ENCODE data around the gene RAP2A.

The RAP2A gene

GRCh38 chr13:97492257-97492656 is 58.3 kb downstream of the RAP2A start:
- Histone ChIP-seq H3K4me1 (ENCODE audit: insufficient read depth, low read length, poor library complexity, severe bottlenecking) (no peaks in the 10 kb centered on the region), H3K4me3 (ENCODE audit: low read length, poor library complexity, severe bottlenecking) (no peak overlapping the region)
- TF ChIP-seq CTCF (conservative IDR thresholded peaks at IDR 0.05; ENCODE audit: low read length) (no peak), EZH2phosphoT487 (IDR thresholded peaks at IDR 0.05; ENCODE audit: borderline replicate concordance) (no peak)

GRCh38 chr13:97492684-97493371 is 58.9 kb downstream of the RAP2A start:
- TF ChIP-seq CTCF (conservative IDR thresholded peaks at IDR 0.05; ENCODE audit: low read length) = no peak
- TF ChIP-seq EZH2phosphoT487 (IDR thresholded peaks at IDR 0.05; ENCODE audit: borderline replicate concordance) = no peak
- no peak overlapping the region for H2AFZ ChIP-seq (ENCODE audit: low read length)
- H3K9ac ChIP-seq (ENCODE audit: low read depth, low read length, poor library complexity, severe bottlenecking) = no peak overlapping the region
- no peaks in the 10 kb centered on the region for H3F3A ChIP-seq (ENCODE audit: low read depth)
- H3K9me3 ChIP-seq (ENCODE audit: insufficient read depth, low read depth, low read length) = 0 out of 2 replicates have a peak, but pooled peaks cover 5% of the 10 kb centered on the region
- H3K4me1 ChIP-seq (ENCODE audit: insufficient read depth, low read length, poor library complexity, severe bottlenecking) = no peaks in the 10 kb centered on the region
- H3K27me3 ChIP-seq (ENCODE audit: insufficient read depth, low read length, poor library complexity, severe bottlenecking) = no peaks in the 10 kb centered on the region
- H3K79me2 ChIP-seq (ENCODE audit: insufficient read depth, low read length) = no peaks in the 10 kb centered on the region
- H4K20me1 ChIP-seq (ENCODE audit: insufficient read depth, low read length, poor library complexity, severe bottlenecking) = no peaks in the 10 kb centered on the region
- H3K4me3 ChIP-seq (ENCODE audit: low read length, poor library complexity, severe bottlenecking) = no peak overlapping the region
- H3K9me2 ChIP-seq (replicated peaks; ENCODE audit: low read depth, low read length) = no peaks in the 10 kb centered on the region
- H3K4me2 ChIP-seq (ENCODE audit: low read depth, low read length, poor library complexity, severe bottlenecking) = no peak overlapping the region
- H3K36me3 ChIP-seq (ENCODE audit: insufficient read depth, low read length) = no peaks in the 10 kb centered on the region

More at GRCh38 chr13:97492257-97492656, 58.3 kb downstream of the RAP2A start:
- Histone ChIP-seq H3K9me3 (ENCODE audit: insufficient read depth, low read depth, low read length) (0 out of 2 replicates have a peak, but pooled peaks cover 5% of the 10 kb centered on the region), H3K9me2 (replicated peaks; ENCODE audit: low read depth, low read length) (no peaks in the 10 kb centered on the region), H4K20me1 (ENCODE audit: insufficient read depth, low read length, poor library complexity, severe bottlenecking) (no peaks in the 10 kb centered on the region), H3K4me2 (ENCODE audit: low read depth, low read length, poor library complexity, severe bottlenecking) (no peak overlapping the region), H3K36me3 (ENCODE audit: insufficient read depth, low read length) (no peaks in the 10 kb centered on the region), H3K79me2 (ENCODE audit: insufficient read depth, low read length) (no peaks in the 10 kb centered on the region), H3K9ac (ENCODE audit: low read depth, low read length, poor library complexity, severe bottlenecking) (no peak overlapping the region), H2AFZ (ENCODE audit: low read length) (no peak overlapping the region), H3K27me3 (ENCODE audit: insufficient read depth, low read length, poor library complexity, severe bottlenecking) (no peaks in the 10 kb centered on the region), H3F3A (ENCODE audit: low read depth) (no peaks in the 10 kb centered on the region)

GRCh38 chr13:97493456-97493855 is 59.5 kb downstream of the RAP2A start:
- Histone ChIP-seq H3K9me3 (ENCODE audit: insufficient read depth, low read depth, low read length) (0 out of 2 replicates have a peak, but pooled peaks cover 5% of the 10 kb centered on the region), H3F3A (ENCODE audit: low read depth) (no peaks in the 10 kb centered on the region), H3K4me1 (ENCODE audit: insufficient read depth, low read length, poor library complexity, severe bottlenecking) (no peaks in the 10 kb centered on the region), H3K4me3 (ENCODE audit: low read length, poor library complexity, severe bottlenecking) (no peak overlapping the region), H2AFZ (ENCODE audit: low read length) (no peak overlapping the region), H3K27me3 (ENCODE audit: insufficient read depth, low read length, poor library complexity, severe bottlenecking) (no peaks in the 10 kb centered on the region), H3K9me2 (replicated peaks; ENCODE audit: low read depth, low read length) (no peaks in the 10 kb centered on the region), H4K20me1 (ENCODE audit: insufficient read depth, low read length, poor library complexity, severe bottlenecking) (no peaks in the 10 kb centered on the region), H3K9ac (ENCODE audit: low read depth, low read length, poor library complexity, severe bottlenecking) (no peak overlapping the region), H3K36me3 (ENCODE audit: insufficient read depth, low read length) (no peaks in the 10 kb centered on the region), H3K79me2 (ENCODE audit: insufficient read depth, low read length) (no peaks in the 10 kb centered on the region), H3K4me2 (ENCODE audit: low read depth, low read length, poor library complexity, severe bottlenecking) (no peak overlapping the region)
- TF ChIP-seq CTCF (conservative IDR thresholded peaks at IDR 0.05; ENCODE audit: low read length) (no peak), EZH2phosphoT487 (IDR thresholded peaks at IDR 0.05; ENCODE audit: borderline replicate concordance) (no peak)
